IPS-15b (cell line): ENCODE results near the gene RMND1.
"Not testable (repeated sequence)": the region's sequence is repeated elsewhere in the genome, so short reads cannot be mapped to it uniquely, and the experiment has no call there.

Experiments used
- H3K27me3 ChIP-seq: one replicate; pipeline ENCODE4 v1.6.1; 2013; ENCODE audit warnings: low read length; ENCODE audit not compliant: control insufficient read depth, insufficient read depth
- H3K36me3 ChIP-seq: one replicate; pipeline ENCODE4 v1.6.1; 2013; ENCODE audit warnings: low read length; ENCODE audit not compliant: control insufficient read depth, insufficient read depth
- H3K4me1 ChIP-seq: one replicate; pipeline ENCODE4 v1.6.1; 2013; ENCODE audit warnings: mild to moderate bottlenecking, low read length; ENCODE audit not compliant: control insufficient read depth, insufficient read depth
- H3K4me3 ChIP-seq: one replicate; pipeline ENCODE4 v1.5.1; 2013; ENCODE audit warnings: low read depth, low read length
- H3K9ac ChIP-seq: one replicate; pipeline ENCODE4 v1.6.1; 2013; ENCODE audit warnings: low read depth, mild to moderate bottlenecking, low read length
- H3K9me3 ChIP-seq: one replicate; pipeline ENCODE4 v1.6.1; 2013; ENCODE audit warnings: mild to moderate bottlenecking, low read length; ENCODE audit not compliant: control insufficient read depth, insufficient read depth

RMND1 gene

GRCh38 chr6:151483994-151484393, 32.1 kb upstream of the RMND1 start:
- H3K27me3 ChIP-seq, result no peaks in the 10 kb centered on the region
- no peaks in the 10 kb centered on the region for H3K9me3 ChIP-seq
- H3K4me1 ChIP-seq, result no peaks in the 10 kb centered on the region
- no peak overlapping the region for H3K4me3 ChIP-seq
- no peaks in the 10 kb centered on the region for H3K36me3 ChIP-seq
- no peak overlapping the region for H3K9ac ChIP-seq

- no peak overlapping the region for H3K4me3 ChIP-seq
- H3K9ac ChIP-seq, result no peak overlapping the region
- H3K27me3 ChIP-seq, result no peaks in the 10 kb centered on the region
- no peaks in the 10 kb centered on the region for H3K9me3 ChIP-seq
- no peaks in the 10 kb centered on the region for H3K4me1 ChIP-seq
- H3K36me3 ChIP-seq, result no peaks in the 10 kb centered on the region
Observed at GRCh38 chr6:151482290-151482689, 30.4 kb upstream of the RMND1 start.

- H3K27me3 ChIP-seq, result no peaks in the 10 kb centered on the region
- no peaks in the 10 kb centered on the region for H3K4me1 ChIP-seq
- H3K4me3 ChIP-seq, result no peak overlapping the region
- no peak overlapping the region for H3K9ac ChIP-seq
- no peaks in the 10 kb centered on the region for H3K9me3 ChIP-seq
- H3K36me3 ChIP-seq, result no peaks in the 10 kb centered on the region
Observed at GRCh38 chr6:151481786-151482185, 29.9 kb upstream of the RMND1 start.

- H3K9me3 ChIP-seq, result no peaks in the 10 kb centered on the region
Observed at GRCh38 chr6:151478670-151479069, 26.7 kb upstream of the RMND1 start.

GRCh38 chr6:151477726-151478125, 25.8 kb upstream of the RMND1 start:
- H3K9me3 ChIP-seq, result no peaks in the 10 kb centered on the region
- H3K36me3 ChIP-seq, result no peaks in the 10 kb centered on the region
- no peaks in the 10 kb centered on the region for H3K27me3 ChIP-seq
- no peak overlapping the region for H3K9ac ChIP-seq
- no peak overlapping the region for H3K4me3 ChIP-seq
- H3K4me1 ChIP-seq, result no peaks in the 10 kb centered on the region

More at GRCh38 chr6:151478670-151479069, 26.7 kb upstream of the RMND1 start:
- no peak overlapping the region for H3K9ac ChIP-seq
- H3K4me1 ChIP-seq, result no peaks in the 10 kb centered on the region
- H3K36me3 ChIP-seq, result no peaks in the 10 kb centered on the region
- H3K4me3 ChIP-seq, result no peak overlapping the region
- H3K27me3 ChIP-seq, result no peaks in the 10 kb centered on the region

- no peaks in the 10 kb centered on the region for H3K36me3 ChIP-seq
- H3K4me3 ChIP-seq, result no peak overlapping the region
- H3K4me1 ChIP-seq, result no peaks in the 10 kb centered on the region
- no peak overlapping the region for H3K9ac ChIP-seq
- no peaks in the 10 kb centered on the region for H3K9me3 ChIP-seq
- H3K27me3 ChIP-seq, result no peaks in the 10 kb centered on the region
Observed at GRCh38 chr6:151475653-151476523, 24.0 kb upstream of the RMND1 start.

- Histone ChIP-seq H3K4me3 (no peak overlapping the region), H3K27me3 (no peaks in the 10 kb centered on the region), H3K4me1 (no peaks in the 10 kb centered on the region), H3K9ac (no peak overlapping the region), H3K9me3 (no peaks in the 10 kb centered on the region), H3K36me3 (peaks cover 4% of the 10 kb centered on the region)
Observed at GRCh38 chr6:151464702-151465101, 12.8 kb upstream of the RMND1 start.

- H3K36me3 ChIP-seq, result no peaks in the 10 kb centered on the region
- H3K9me3 ChIP-seq, result no peaks in the 10 kb centered on the region
- no peak overlapping the region for H3K9ac ChIP-seq
- peaks cover 2% of the 10 kb centered on the region for H3K4me1 ChIP-seq
- H3K4me3 ChIP-seq, result no peak overlapping the region
- H3K27me3 ChIP-seq, result no peaks in the 10 kb centered on the region
Observed at GRCh38 chr6:151461673-151462072, 9.7 kb upstream of the RMND1 start.

- H3K27me3 ChIP-seq, H3K4me3 ChIP-seq, H3K9ac ChIP-seq, H3K9me3 ChIP-seq, H3K36me3 ChIP-seq: not testable (repeated sequence)
- peaks cover 12% of the 10 kb centered on the region for H3K4me1 ChIP-seq
Observed at GRCh38 chr6:151455751-151456398, 3.9 kb upstream of the RMND1 start.

- Histone ChIP-seq H3K4me1 (peaks cover 12% of the 10 kb centered on the region), H3K9ac (peak overlapping the region; percentile 82), H3K36me3 (no peaks in the 10 kb centered on the region), H3K9me3 (no peaks in the 10 kb centered on the region), H3K27me3 (no peaks in the 10 kb centered on the region), H3K4me3 (peak overlapping the region; percentile 97)
Observed at GRCh38 chr6:151452750-151453427, 963 bp upstream of the RMND1 start.

- H3K36me3 ChIP-seq, result no peaks in the 10 kb centered on the region
Observed at GRCh38 chr6:151451417-151451949, 443 bp downstream of the RMND1 start.

More at GRCh38 chr6:151451417-151451949, 443 bp downstream of the RMND1 start:
- Histone ChIP-seq H3K9me3 (no peaks in the 10 kb centered on the region), H3K27me3 (no peaks in the 10 kb centered on the region), H3K4me1 (peaks cover 8% of the 10 kb centered on the region), H3K9ac (peak overlapping the region; percentile 73), H3K4me3 (peak overlapping the region; percentile 82)
